Measurements from ENCODE around the gene EXD3.
"Not testable (repeated sequence)": the region's sequence is repeated elsewhere in the genome, so short reads cannot be mapped to it uniquely, and the experiment has no call there.

EXD3 gene

DNA sequence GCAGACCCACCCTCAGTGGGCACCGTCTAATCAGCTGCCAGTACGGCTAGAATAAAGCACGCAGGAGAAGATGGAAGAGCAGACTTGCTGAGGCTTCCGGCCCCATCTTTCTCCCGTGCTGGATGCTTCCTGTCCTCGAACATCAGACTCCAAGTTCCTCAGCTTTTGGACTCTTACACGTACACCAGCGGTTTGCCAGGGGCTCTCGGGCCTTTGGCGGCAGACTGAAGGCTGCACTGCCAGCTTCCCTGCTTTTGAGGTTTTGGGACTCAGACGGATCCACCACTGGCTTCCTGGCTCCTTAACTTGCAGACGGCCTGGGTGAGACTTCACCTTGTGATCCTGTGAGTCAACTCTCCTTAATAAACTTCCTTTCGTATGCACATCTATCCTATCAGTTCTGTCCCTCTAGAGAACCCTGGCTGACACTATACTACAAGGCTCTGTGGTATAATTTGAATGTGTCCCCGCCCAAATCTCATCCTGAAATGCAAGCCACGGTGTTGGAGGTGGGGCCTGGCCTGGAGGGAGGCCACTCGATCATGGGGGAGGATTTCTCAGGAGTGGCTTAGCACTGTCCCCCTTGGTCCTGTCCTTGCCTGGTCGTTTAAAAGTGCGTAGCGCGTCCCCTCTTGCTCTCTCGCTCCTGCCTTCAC lies 89.8 kb downstream of the EXD3 start:
- no peaks in the 10 kb centered on the region for H3K9me3 ChIP-seq
- no peaks in the 10 kb centered on the region for H3K36me3 ChIP-seq
- no peaks in the 10 kb centered on the region for H3K27me3 ChIP-seq
- no peaks in the 10 kb centered on the region for H3K4me1 ChIP-seq (ENCODE audit: control insufficient read depth in 1 of 2, insufficient read depth in 1 of 2, low read depth in 1 of 2, low read length in 1 of 2)
- no peak overlapping the region for H3K27ac ChIP-seq
- H3K4me3 ChIP-seq (ENCODE audit: low read depth in 1 of 2, low read length in 1 of 2), result no peak overlapping the region
- TF ChIP-seq, protein P1, sequence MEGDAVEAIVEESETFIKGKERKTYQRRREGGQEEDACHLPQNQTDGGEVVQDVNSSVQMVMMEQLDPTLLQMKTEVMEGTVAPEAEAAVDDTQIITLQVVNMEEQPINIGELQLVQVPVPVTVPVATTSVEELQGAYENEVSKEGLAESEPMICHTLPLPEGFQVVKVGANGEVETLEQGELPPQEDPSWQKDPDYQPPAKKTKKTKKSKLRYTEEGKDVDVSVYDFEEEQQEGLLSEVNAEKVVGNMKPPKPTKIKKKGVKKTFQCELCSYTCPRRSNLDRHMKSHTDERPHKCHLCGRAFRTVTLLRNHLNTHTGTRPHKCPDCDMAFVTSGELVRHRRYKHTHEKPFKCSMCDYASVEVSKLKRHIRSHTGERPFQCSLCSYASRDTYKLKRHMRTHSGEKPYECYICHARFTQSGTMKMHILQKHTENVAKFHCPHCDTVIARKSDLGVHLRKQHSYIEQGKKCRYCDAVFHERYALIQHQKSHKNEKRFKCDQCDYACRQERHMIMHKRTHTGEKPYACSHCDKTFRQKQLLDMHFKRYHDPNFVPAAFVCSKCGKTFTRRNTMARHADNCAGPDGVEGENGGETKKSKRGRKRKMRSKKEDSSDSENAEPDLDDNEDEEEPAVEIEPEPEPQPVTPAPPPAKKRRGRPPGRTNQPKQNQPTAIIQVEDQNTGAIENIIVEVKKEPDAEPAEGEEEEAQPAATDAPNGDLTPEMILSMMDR (IDR thresholded peaks at IDR 0.05), result no peak

GRCh38 chr9:137331929-137332328 lies 91.0 kb downstream of the EXD3 start:
- H3K4me3 ChIP-seq (ENCODE audit: low read depth in 1 of 2, low read length in 1 of 2), result no peak overlapping the region
- TF ChIP-seq, protein P1 (IDR thresholded peaks at IDR 0.05), result no peak
- no peak overlapping the region for H3K27ac ChIP-seq
- H3K27me3 ChIP-seq, result no peaks in the 10 kb centered on the region
- no peaks in the 10 kb centered on the region for H3K9me3 ChIP-seq
- H3K36me3 ChIP-seq, result no peaks in the 10 kb centered on the region
- H3K4me1 ChIP-seq (ENCODE audit: control insufficient read depth in 1 of 2, insufficient read depth in 1 of 2, low read depth in 1 of 2, low read length in 1 of 2), result no peaks in the 10 kb centered on the region

GRCh38 chr9:137330689-137331088 lies 92.3 kb downstream of the EXD3 start:
- no peaks in the 10 kb centered on the region for H3K9me3 ChIP-seq
- no peaks in the 10 kb centered on the region for H3K36me3 ChIP-seq
- TF ChIP-seq, protein P1 (IDR thresholded peaks at IDR 0.05), result no peak
- H3K27ac ChIP-seq, result no peak overlapping the region
- no peaks in the 10 kb centered on the region for H3K27me3 ChIP-seq
- H3K4me3 ChIP-seq (ENCODE audit: low read depth in 1 of 2, low read length in 1 of 2), result no peak overlapping the region
- H3K4me1 ChIP-seq (ENCODE audit: control insufficient read depth in 1 of 2, insufficient read depth in 1 of 2, low read depth in 1 of 2, low read length in 1 of 2), result peaks cover 0 to 5% of the 10 kb centered on the region in 2 experiments

DNA sequence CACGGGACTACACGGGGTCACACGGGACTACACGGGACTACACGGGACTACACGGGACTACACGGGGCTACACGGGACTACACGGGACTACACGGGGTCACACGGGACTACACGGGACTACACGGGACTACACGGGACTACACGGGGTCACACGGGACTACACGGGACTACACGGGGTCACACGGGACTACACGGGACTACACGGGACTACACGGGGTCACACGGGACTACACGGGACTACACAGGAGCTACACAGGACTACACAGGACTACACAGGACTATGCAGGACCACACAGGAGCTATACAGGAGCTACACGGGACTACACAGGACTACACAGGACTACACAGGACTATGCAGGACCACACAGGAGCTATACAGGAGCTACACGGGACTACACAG lies 93.4 kb downstream of the EXD3 start:
- not testable (repeated sequence) for H3K4me3 ChIP-seq (ENCODE audit: low read depth in 1 of 2, low read length in 1 of 2); H3K9me3 ChIP-seq; H3K36me3 ChIP-seq; H3K4me1 ChIP-seq (ENCODE audit: control insufficient read depth in 1 of 2, insufficient read depth in 1 of 2, low read depth in 1 of 2, low read length in 1 of 2); H3K27me3 ChIP-seq; H3K27ac ChIP-seq

- not testable (repeated sequence) for H3K36me3 ChIP-seq; H3K27me3 ChIP-seq; H3K4me3 ChIP-seq (ENCODE audit: low read depth in 1 of 2, low read length in 1 of 2); H3K4me1 ChIP-seq (ENCODE audit: control insufficient read depth in 1 of 2, insufficient read depth in 1 of 2, low read depth in 1 of 2, low read length in 1 of 2); H3K27ac ChIP-seq; H3K9me3 ChIP-seq
Observed at GRCh38 chr9:137327641-137328550, 95.1 kb downstream of the EXD3 start.

GRCh38 chr9:137326445-137327065 lies 96.4 kb downstream of the EXD3 start:
- no peak overlapping the region for H3K4me3 ChIP-seq (ENCODE audit: low read depth in 1 of 2, low read length in 1 of 2)
- H3K9me3 ChIP-seq, result no peaks in the 10 kb centered on the region
- TF ChIP-seq, protein P1 (IDR thresholded peaks at IDR 0.05), result no peak
- peaks cover 0 to 5% of the 10 kb centered on the region in 2 experiments for H3K4me1 ChIP-seq (ENCODE audit: control insufficient read depth in 1 of 2, insufficient read depth in 1 of 2, low read depth in 1 of 2, low read length in 1 of 2)
- H3K27ac ChIP-seq, result no peak overlapping the region
- no peaks in the 10 kb centered on the region for H3K36me3 ChIP-seq
- no peaks in the 10 kb centered on the region for H3K27me3 ChIP-seq

Measured in neutrophil (primary cell).